ENCODE measurements around the gene RTN4IP1.

GRCh38 chr6:106643061-106643460 lies 13.8 kb upstream of the RTN4IP1 start:
- no peak for TF ChIP-seq CTCF (IDR thresholded peaks at IDR 0.05)
- TF ChIP-seq EP300 (IDR thresholded peaks at IDR 0.05; ENCODE audit: low read depth), result no peak
- TF ChIP-seq POLR2AphosphoS5 (IDR thresholded peaks at IDR 0.05), result no peak

Data from transverse colon (tissue), 4 donors.